Endometrium (tissue), 2 donors: ENCODE results near the gene RSBN1L.

ENCODE experiments used
- FAIRE-seq: peaks from 2 replicates; lab custom pipeline; 2012; peaks lifted over from hg19 to GRCh38; lab: Jason Lieb, UNC
- donor health status: control.
- donor health status: control.

The RSBN1L gene

GRCh38 chr7:77808517-77808916, 112.3 kb downstream of the RSBN1L start:
- FAIRE-seq: no peak

DNA sequence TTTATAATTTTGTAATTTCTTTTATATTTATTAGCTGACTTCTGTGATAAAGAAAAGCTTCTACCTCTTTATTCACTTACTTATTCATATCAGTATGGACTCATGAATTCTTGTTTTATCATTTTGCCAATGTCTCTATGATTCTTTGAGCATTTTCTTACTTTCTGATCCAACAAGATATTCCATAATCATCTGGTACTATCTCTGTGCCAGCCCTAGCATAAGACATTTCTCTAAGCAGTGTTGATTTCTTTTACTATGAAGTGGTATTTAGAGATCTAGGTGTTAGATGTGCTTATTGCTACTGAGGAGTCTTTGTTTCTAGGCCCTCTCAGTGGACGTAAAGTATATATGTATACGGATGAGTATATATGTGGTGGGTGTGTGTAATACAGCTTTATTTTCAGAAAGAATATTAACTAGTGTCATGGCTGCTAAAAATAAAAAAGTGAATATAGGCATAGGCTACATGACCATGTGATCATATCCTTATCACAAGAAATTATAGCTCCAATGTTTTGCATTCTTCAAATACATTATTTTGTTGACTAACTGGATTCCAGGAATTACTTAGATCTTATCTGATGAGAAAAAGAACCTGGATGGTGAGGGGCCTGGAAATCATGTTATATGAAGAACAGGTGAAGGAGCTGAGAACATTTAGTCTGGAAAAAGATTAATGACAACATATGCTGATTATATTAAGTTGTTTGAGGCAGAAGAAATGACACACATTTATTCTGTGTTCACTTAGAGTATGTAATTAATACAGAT, 115.4 kb downstream of the RSBN1L start:
- no peak for FAIRE-seq

- FAIRE-seq: no peak
Observed at GRCh38 chr7:77812290-77812685, 116.0 kb downstream of the RSBN1L start.

GRCh38 chr7:77813180-77813579, 116.9 kb downstream of the RSBN1L start:
- FAIRE-seq: no peak

GRCh38 chr7:77819021-77819420, 122.8 kb downstream of the RSBN1L start:
- no peak for FAIRE-seq

DNA sequence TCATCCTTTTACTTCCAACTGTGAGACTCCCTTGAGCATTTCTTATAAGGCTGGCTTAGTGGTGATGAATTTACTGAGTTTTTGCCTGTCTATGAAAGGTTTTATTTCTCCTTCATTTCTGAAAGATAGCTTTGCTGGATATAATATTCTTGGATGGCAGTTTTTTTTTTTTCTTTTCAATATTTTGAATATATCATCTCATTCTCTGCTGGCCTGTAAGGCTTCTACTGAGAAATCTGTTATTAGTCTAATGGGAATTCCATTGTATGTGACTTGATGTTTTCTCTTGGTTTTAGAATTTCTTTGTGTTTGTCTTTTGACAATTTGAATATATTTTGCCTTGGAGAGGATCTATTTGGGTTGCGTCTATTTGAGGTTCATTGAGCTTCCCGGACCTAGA, 124.7 kb downstream of the RSBN1L start:
- no peak for FAIRE-seq

DNA sequence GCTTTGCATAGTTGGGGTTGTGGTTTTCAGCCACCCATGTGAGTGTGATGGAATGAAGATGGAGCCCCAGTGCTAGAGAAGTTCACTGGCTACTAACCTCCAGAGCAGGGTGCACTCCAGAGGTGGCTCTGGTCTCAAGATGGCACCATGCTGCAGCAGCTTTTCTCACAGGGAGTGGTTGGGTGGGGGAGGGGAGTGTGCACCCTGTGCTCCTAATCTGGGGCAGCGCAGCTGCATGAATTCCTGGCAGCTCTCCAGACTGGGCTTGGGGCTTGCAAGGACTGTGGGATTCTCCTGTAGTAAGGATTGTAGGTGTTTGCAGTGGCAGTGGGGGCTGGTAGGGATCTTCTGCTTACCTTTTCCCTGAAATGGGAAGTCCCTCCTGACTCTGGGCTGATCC, 126.0 kb downstream of the RSBN1L start:
- no peak for FAIRE-seq

GRCh38 chr7:77823787-77824186, 127.5 kb downstream of the RSBN1L start:
- no peak for FAIRE-seq

GRCh38 chr7:77824636-77825035, 128.4 kb downstream of the RSBN1L start:
- FAIRE-seq: no peak

DNA sequence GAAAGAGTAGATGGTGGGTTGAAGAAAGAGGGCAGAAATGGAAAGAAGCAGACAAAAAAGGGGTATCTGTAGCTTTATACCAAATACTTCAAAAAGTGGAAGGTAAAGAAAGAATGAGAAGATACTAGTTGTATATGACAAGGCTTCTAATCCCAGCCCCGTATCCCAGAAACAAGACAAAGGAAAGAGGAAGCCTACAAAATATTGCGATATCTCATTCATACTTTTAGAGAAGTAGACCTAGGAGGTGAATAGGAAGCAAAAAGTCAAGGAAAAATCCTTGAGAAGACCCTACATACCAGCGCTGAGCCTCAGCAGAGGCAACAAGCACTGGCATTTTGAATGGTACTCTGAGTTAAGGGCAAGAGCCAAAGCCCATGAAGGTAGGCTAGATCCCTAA, 128.9 kb downstream of the RSBN1L start:
- no peak for FAIRE-seq

DNA sequence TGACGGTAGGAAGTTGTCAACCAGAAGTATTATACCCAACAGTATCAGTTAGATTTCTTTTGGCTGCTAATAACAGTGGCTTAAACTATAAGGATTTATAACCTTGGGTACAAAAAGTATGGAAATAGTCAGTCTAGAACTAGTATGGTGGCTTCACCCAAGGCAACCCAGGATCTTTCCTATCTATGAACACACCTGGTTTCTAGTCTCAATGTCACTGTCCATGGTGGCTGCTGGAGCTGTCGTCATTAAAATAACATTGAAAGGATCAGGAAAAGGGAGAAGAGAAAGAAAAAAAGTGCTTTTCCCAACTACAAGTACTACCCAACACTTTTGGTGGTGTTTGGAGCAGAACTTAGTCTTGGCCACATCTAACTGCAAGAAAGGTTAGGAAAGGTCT, 130.0 kb downstream of the RSBN1L start:
- FAIRE-seq: no peak

DNA sequence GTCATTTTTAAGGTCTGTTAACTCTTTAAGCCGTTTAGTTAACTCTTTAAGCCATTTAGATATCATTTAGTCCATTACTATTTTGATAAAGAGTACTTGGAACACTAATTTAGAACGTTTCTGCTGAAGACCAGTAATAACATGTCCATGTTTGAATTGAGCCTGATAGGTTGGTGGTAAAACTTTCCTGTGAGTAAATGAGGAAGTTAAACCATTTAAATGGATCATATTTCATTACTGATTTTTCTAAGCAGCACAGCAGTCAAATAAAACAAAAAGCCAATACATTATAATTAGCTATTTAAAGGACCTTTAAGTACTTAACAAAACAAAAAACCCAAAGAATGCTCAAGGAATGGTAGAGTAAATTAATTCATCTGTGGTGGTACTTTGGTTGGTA, 131.7 kb downstream of the RSBN1L start:
- FAIRE-seq: no peak

DNA sequence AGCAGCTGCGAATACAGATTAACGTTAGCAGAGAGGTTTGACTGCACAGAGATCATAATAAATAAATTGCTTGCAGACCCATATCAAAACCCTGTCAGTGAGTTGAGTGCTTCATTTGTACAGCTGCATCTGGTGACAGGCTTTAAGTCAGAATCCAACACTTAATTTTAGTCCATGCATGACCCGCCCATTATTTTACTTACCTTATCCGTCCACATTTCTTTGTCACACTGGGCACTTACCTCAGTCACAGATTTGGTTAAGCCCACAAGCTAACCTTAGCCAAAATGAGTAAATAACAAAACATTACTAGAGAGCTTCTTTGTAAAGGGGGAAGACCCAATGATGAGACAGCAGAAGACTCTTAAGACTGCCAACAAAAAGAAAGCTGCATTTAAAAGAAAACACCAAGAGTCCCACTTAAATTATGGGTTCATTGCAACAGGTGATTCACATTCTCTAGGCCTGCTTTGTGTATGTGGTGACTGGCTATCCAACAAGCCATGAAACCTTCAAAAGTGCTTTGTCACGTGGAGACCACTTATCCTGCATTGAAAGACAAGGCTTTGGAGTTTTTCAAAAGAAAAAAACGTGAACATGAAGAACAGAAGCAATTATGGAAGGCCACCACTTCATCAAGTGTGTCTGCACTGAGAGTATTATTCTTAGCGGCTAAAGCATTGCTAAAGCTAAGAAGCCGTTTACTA, 134.5 kb downstream of the RSBN1L start:
- FAIRE-seq: no peak

DNA sequence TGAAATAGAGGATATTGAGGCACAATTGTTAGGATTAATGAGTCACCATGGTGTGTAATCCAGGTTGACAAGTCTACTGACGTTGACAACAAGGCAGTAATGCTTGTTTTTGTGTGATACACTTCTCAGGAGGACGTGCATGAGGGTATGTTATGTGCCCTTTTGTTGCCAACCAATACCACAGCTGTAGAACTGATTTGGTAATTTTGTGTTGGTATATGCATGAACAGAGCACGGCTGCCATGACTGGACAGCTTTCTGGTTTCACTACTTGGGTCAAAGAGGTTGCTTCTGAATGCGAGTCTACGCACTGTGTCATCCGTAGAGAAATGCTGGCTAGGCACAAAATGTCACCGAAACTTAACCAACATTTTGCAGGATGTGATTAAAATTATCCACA, 135.2 kb downstream of the RSBN1L start:
- FAIRE-seq: no peak

GRCh38 chr7:77831953-77832352, 135.7 kb downstream of the RSBN1L start:
- no peak for FAIRE-seq
